Vagina (tissue), 2 donors: ENCODE data around the gene DEPP1. TPM values are rescaled to one million over a fixed set of nuclear protein-coding genes. Genes with fewer than 3 reads are reported as not detected.

ENCODE experiments used
- DNase-seq, 2 donors: peaks; one replicate each; pipeline ENCODE4 v3.0.0-alpha.2; 2017; ENCODE audit errors: extremely low spot score in 2 of 2
- H3K27ac ChIP-seq: fragments of 200-600 bp; sonication (generic); one replicate; pipeline ENCODE4 v1.5.1; 2019
- H3K27me3 ChIP-seq: fragments of 200-600 bp; sonication (generic); one replicate; pipeline ENCODE4 v1.5.1; 2019
- H3K36me3 ChIP-seq, 2 donors: fragments of 200-600 bp; sonication (generic); one replicate each; pipeline ENCODE4 v1.5.1; 2017 to 2019
- H3K4me1 ChIP-seq: fragments of 200-600 bp; sonication (generic); one replicate; pipeline ENCODE4 v1.5.1; 2019
- H3K4me3 ChIP-seq, 2 donors: fragments of 200-600 bp; sonication (generic); 1 replicate in 1 of 2; 2 replicates in 1 of 2; pipeline ENCODE4 v1.5.1; 2016 to 2019
- H3K9me3 ChIP-seq: fragments of 200-600 bp; sonication (generic); one replicate; pipeline ENCODE4 v1.5.1; 2019
- CTCF ChIP-seq, 3 experiments: fragments of 450-650 bp in 2 of 3; fragments of 200-600 bp in 1 of 3; sonication (generic) in 1 of 3; IDR thresholded peaks; one replicate each; pipeline ENCODE4 v1.5.1; 2017 to 2019; ENCODE audit warnings: antibody characterized with exemption in 3 of 3, mild to moderate bottlenecking in 2 of 3, moderate library complexity in 2 of 3
- POLR2A ChIP-seq, 2 donors: fragments of 450-650 bp; IDR thresholded peaks; one replicate each; pipeline ENCODE4 v1.6.1; 2017; ENCODE audit warnings: antibody characterized with exemption in 2 of 2, mild to moderate bottlenecking in 2 of 2, moderate library complexity in 2 of 2
- POLR2AphosphoS5 ChIP-seq, 2 donors: sonication (generic); formaldehyde crosslinking; IDR thresholded peaks; one replicate each; pipeline ENCODE4 v1.9.0; 2017; ENCODE audit warnings: antibody characterized with exemption in 2 of 2, mild to moderate bottlenecking in 2 of 2, low read depth in 1 of 2; ENCODE audit not compliant: insufficient read depth in 1 of 2
- intact Hi-C: fragments of 100-400 bp; cut with DNase I; formaldehyde crosslinking; loops from one replicate; pipeline ENCODE4 v1.15.1; 2023
- total RNA-seq: library from RNA; depleted of rRNA; stranded (reverse); fragments of >200 nt; gene quantifications from one replicate; pipeline ENCODE4 v1.2.3, GENCODE V29; 2016

The DEPP1 gene
- total RNA-seq, 1 donor from 2014 or later, result 155 TPM

GRCh38 chr10:44985175-44985681 lies 6.6 kb upstream of the DEPP1 start:
- Histone ChIP-seq H3K36me3 (no peaks in the 10 kb centered on the region), H3K4me1 (peaks cover 26% of the 10 kb centered on the region), H3K27me3 (no peaks in the 10 kb centered on the region), H3K4me3 (no peak overlapping the region), H3K27ac (peak overlapping the region; percentile 33), H3K9me3 (no peaks in the 10 kb centered on the region)
- TF ChIP-seq CTCF (IDR thresholded peaks at IDR 0.05), result no peak
- TF ChIP-seq POLR2AphosphoS5 (IDR thresholded peaks at IDR 0.05; ENCODE audit: insufficient read depth in 1 of 2, low read depth in 1 of 2), result no peak
- TF ChIP-seq POLR2A (IDR thresholded peaks at IDR 0.05), result no peak
- no peak for DNase-seq
- intact Hi-C loops, result no loop called here

GRCh38 chr10:44984671-44985101 lies 6.1 kb upstream of the DEPP1 start:
- H3K27me3 ChIP-seq, result no peaks in the 10 kb centered on the region
- H3K36me3 ChIP-seq, result no peaks in the 10 kb centered on the region
- H3K27ac ChIP-seq, result peak overlapping the region; percentile 33
- intact Hi-C loops, result no loop called here
- peaks cover 31% of the 10 kb centered on the region for H3K4me1 ChIP-seq
- no peaks in the 10 kb centered on the region for H3K9me3 ChIP-seq
- H3K4me3 ChIP-seq, result no peak overlapping the region
- no peak for DNase-seq
- TF ChIP-seq POLR2AphosphoS5 (IDR thresholded peaks at IDR 0.05; ENCODE audit: insufficient read depth in 1 of 2, low read depth in 1 of 2), result no peak
- no peak for TF ChIP-seq CTCF (IDR thresholded peaks at IDR 0.05)
- TF ChIP-seq POLR2A (IDR thresholded peaks at IDR 0.05), result no peak

GRCh38 chr10:44983895-44984278 lies 5.3 kb upstream of the DEPP1 start:
- no peaks in the 10 kb centered on the region for H3K27me3 ChIP-seq
- peak overlapping the region; percentile 33 for H3K27ac ChIP-seq
- TF ChIP-seq CTCF (IDR thresholded peaks at IDR 0.05) (no peak), POLR2AphosphoS5 (IDR thresholded peaks at IDR 0.05; ENCODE audit: insufficient read depth in 1 of 2, low read depth in 1 of 2) (no peak)
- no peaks in the 10 kb centered on the region for H3K9me3 ChIP-seq
- no peak overlapping the region for H3K4me3 ChIP-seq
- intact Hi-C loops, result no loop called here
- H3K4me1 ChIP-seq, result peaks cover 39% of the 10 kb centered on the region
- DNase-seq, result no peak
- no peaks in the 10 kb centered on the region for H3K36me3 ChIP-seq

GRCh38 chr10:44983066-44983894 lies 4.7 kb upstream of the DEPP1 start:
- H3K9me3 ChIP-seq, result no peaks in the 10 kb centered on the region
- no peaks in the 10 kb centered on the region for H3K27me3 ChIP-seq
- H3K27ac ChIP-seq, result peak overlapping the region; percentile 95
- no peak for TF ChIP-seq POLR2AphosphoS5 (IDR thresholded peaks at IDR 0.05; ENCODE audit: insufficient read depth in 1 of 2, low read depth in 1 of 2)
- intact Hi-C loops, result no loop called here
- no peaks in the 10 kb centered on the region for H3K36me3 ChIP-seq
- DNase-seq, result no peak
- H3K4me1 ChIP-seq, result peaks cover 45% of the 10 kb centered on the region
- no peak overlapping the region for H3K4me3 ChIP-seq

GRCh38 chr10:44982496-44982895 lies 3.9 kb upstream of the DEPP1 start:
- no peak for TF ChIP-seq CTCF (IDR thresholded peaks at IDR 0.05)
- no peak for TF ChIP-seq POLR2A (IDR thresholded peaks at IDR 0.05)
- no peak for TF ChIP-seq POLR2AphosphoS5 (IDR thresholded peaks at IDR 0.05; ENCODE audit: insufficient read depth in 1 of 2, low read depth in 1 of 2)
- Histone ChIP-seq H3K9me3 (no peaks in the 10 kb centered on the region), H3K36me3 (no peaks in the 10 kb centered on the region), H3K4me3 (no peak overlapping the region), H3K4me1 (peaks cover 50% of the 10 kb centered on the region), H3K27ac (peak overlapping the region; percentile 95), H3K27me3 (no peaks in the 10 kb centered on the region)
- intact Hi-C loops, result no loop called here
- no peak for DNase-seq
